ENCODE data around the gene NRBF2.

GRCh38 chr10:63107943-63108437 is 25.1 kb upstream of the NRBF2 start:
- TF ChIP-seq POLR2A (IDR thresholded peaks at IDR 0.05; ENCODE audit: low read depth, low read length) (no peak), CHD1 (IDR thresholded peaks at IDR 0.05; ENCODE audit: low read depth, low read length) (no peak)

Data from IMR-90 (cell line).